GM20431 (cell line): ENCODE measurements around the gene BUB1B.

Source experiments
- in situ Hi-C: fragments of 300-500 bp; cut with MseI, MboI; formaldehyde crosslinking; loops from one replicate; pipeline ENCODE4 v1.15.0; 2020; ENCODE audit warnings: low sequenced_read_pairs; ENCODE audit not compliant: unreplicated experiment

Gene BUB1B

DNA sequence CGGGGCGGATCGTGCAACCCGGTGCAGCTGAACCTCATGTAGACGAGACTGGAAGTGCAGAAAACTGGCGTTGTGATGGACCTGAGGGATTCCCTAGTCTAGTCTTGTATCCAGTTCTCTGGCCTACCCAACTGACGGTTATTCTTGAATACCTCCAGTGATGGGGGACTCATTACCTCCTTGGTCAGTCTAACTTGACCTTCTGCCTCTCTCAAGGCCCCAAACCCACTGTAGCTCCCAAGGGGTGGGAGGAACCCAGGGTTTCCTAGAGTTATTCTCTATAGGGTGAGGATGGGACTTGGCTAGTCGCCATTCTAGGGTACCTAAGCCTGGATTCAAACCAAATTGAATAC is 89.4 kb downstream of the BUB1B start:
- in situ Hi-C loops: loop anchor here (25.0 kb wide), 1 partner anchor 213 kb away; the partner anchor contains the start of gene SRP14

DNA sequence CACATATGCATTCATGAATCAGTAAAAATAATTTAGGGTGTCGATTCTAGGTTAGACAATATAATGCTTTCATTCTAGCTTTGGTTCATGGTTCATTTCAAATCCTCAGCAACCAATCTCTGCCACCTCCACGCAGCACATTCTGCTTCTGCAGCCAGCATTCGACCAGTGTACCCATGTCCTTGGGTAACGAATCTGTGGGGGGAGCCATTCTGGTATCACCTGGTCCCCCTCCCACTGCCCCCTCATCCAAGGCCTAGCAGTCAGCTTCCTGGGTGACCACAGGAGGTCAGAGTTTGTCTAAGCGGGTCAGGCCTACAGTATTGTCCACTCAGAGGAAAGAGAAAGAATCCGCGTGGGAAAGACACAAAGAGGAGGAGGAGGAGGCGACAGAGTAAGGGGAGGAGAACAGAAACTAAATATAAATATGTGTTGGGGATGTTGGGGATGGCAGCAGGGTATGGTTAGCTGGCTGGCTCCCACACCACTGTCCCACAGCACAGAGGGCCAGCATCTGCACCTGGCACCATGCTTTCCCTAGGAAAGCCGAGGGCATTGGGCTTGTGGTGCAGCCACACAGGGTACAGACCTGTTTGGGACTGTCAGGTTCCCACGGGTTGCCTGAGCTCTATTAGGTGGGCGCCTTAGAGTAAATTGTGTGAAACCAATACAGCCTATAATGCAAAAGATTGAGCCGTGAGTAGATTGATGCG is 90.1 kb downstream of the BUB1B start:
- in situ Hi-C loops: loop anchor here (25.0 kb wide), 1 partner anchor 214 kb away; the partner anchor contains the start of gene SRP14

DNA sequence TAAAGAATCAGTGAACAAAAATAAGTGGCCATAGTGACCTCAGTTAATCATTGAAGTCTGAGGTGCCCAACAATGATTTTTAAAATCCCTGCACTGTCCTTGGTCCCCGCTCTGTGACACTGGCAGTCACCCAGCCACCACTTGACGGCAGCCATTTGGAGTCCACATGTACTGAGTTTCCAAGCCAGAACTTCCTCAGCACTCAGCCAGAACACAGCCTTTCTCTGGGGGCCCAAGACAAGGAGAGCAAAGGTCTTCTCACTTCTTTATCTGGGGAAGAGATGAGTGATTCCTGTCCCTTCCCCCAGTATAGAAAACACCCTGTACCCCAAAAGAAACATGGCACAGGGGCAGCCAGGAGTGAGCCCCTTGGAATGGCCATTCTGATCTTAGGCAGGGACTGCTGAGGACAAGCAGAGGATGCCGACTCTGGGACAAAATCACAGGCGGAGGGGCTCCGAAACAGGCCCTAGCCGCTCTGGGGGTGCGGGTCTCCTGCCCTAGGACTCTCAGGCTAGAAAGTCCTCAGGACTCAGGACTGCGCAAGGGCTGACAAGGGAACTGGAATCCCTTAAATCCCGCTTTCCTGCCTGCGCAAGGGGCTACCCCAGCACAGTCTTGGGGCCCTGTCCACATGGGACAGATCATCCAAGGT is 90.7 kb downstream of the BUB1B start:
- in situ Hi-C loops: loop anchor here (25.0 kb wide), 1 partner anchor 214 kb away; the partner anchor contains the start of gene SRP14

DNA sequence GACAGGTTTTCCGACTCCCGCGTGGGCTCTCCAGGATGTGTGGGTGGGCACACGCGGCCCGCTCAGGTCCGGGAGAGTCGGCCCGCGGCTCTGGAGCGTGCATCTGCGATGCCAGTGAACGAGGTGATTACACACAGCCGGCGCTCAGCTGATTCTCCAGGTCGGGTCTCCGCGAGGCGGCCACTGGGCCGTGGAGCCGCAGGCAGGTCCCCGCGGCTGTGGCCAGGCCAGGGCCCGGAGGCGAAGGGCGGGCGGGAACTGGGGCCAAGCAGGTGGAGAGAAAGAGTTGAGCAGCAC is 91.2 kb downstream of the BUB1B start:
- in situ Hi-C loops: loop anchor here (25.0 kb wide), 1 partner anchor 215 kb away; the partner anchor contains the start of gene SRP14

DNA sequence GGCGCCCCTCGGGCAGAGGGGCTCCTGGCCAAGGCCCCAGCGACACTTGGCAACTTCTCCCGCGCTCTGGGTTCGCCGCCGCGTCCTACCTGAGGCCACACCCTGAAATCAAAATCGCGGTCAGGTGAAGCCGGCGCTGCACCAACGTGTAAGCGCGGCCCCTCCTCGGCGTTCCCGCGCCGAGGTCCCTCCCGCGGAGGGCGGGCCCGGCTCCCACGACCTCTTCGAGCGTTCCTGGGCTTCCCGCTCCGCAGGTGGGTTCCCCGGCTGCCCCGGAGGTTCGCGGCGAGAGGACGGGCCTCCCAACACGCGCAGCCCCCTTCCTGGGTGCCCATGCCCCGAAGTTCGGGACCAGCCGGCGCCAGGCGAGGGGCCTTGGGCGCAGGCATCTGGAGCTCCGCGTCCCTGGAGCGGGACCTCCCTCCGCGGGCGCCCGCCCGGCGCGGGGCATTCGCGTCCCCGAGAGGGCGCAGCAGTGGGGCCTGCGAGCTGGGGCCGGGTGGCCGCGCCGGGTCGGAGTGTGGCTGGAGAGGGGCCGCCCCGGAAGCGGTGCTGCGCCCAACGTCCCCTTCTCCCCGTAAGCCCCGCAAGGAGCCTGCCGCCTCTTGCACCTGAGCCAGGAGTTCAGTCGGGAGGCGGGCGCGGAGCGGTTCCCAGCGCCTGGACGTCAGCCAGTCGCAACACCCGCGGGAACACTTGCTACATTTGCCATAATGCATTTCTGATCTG is 91.7 kb downstream of the BUB1B start:
- in situ Hi-C loops: loop anchor here (25.0 kb wide), 1 partner anchor 215 kb away; the partner anchor contains the start of gene SRP14

DNA sequence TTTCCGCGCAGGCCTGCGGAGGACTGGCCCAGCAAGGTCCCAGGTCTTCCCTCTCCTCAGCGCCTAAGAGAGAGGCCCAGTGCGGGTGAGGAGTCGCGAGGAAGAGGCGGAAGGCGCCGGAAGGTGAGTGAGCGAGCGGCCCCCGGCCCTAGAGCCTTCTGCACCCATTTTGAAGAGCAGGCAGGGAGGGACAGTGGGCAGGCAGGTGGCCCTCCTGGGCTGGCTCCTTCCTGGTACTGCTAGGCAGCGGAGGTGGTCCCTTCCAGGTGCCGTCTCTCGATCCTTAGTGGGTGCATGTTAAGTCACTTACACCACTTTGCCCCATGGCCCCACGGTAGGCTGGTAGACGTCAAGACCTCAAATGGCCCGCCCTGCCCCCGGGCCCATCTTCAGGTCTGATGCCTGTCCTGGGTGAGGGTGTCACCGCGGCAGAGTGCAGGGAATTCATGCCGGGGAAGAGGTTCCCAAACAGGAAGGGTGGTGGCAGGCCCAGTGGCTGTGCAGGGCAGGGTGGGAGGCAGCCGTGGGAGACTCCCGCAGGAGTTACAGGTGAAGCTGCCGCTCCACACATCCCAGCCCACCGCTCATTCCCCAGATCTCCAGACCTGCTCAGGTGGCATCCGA is 92.4 kb downstream of the BUB1B start:
- in situ Hi-C loops: loop anchor here (25.0 kb wide), 1 partner anchor 216 kb away; the partner anchor contains the start of gene SRP14

DNA sequence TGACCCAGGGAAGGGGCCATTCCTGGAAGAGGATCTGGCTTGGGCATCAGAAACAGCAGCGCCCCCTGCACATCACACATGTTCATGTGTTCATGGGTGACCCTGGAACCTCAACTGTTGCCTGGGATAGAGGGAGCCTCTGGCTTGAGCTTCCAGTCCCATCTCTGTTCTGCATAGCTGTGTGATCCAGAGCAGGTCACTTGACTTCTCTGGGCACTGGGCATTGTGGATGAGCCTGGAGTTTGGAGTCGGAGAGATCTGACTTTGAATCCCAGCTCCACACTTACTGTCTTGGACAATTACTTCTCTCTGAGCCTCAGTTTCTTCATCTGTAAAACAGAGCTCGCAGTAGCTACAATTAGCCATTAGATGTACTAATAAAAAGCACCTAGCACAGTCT is 93.6 kb downstream of the BUB1B start:
- in situ Hi-C loops: loop anchor here (25.0 kb wide), 1 partner anchor 217 kb away; the partner anchor contains the start of gene SRP14

DNA sequence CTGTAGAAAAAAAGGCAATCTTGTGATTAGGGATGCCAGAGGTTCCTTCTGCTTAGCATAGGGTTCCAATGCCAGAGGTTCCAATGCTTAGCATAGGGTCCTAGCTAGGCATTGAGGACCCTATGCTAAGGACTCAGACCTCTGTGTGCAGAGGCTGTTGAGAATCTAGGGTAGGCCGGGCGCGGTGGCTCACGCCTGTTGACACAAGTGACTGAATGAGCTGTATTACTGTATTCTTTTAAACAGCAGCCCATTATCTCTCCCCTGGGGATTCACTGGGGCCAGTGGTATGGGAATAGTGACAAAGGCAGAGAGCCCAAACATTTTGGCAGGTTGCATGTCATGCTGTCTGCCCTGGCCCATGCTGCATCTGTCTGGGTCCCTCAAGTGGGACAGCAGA is 94.2 kb downstream of the BUB1B start:
- in situ Hi-C loops: loop anchor here (25.0 kb wide), 1 partner anchor 218 kb away; the partner anchor contains the start of gene SRP14

DNA sequence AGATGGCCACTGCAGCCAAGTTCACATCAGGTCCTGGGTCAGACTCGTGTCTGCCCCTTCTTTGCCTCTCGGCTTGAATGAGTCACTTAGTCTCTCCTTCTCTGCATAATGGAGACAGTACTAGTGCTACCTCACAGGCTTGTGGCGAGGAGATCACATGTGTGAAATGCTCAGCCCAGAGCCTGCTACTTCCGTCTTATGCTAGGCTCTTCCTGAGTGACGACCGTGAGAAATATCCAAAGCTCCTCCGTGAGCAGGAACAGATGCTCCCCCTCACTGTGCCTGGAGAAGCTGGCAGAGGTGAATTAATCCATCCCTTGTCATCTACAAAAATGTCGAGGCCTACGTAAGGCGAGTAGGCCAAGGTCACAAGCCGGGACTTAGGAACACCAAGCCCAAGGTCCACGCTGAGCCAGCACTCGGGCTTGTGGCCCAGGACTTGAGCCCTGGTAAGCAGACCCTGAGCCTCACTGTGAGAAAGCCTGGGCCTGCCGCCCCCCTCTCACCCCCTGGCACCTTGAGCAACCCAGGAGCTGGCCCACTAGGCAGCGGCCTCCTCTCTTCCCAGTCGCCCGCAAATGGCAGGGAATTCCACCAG is 95.9 kb downstream of the BUB1B start:
- in situ Hi-C loops: loop anchor here (25.0 kb wide), 1 partner anchor 219 kb away; the partner anchor contains the start of gene SRP14

DNA sequence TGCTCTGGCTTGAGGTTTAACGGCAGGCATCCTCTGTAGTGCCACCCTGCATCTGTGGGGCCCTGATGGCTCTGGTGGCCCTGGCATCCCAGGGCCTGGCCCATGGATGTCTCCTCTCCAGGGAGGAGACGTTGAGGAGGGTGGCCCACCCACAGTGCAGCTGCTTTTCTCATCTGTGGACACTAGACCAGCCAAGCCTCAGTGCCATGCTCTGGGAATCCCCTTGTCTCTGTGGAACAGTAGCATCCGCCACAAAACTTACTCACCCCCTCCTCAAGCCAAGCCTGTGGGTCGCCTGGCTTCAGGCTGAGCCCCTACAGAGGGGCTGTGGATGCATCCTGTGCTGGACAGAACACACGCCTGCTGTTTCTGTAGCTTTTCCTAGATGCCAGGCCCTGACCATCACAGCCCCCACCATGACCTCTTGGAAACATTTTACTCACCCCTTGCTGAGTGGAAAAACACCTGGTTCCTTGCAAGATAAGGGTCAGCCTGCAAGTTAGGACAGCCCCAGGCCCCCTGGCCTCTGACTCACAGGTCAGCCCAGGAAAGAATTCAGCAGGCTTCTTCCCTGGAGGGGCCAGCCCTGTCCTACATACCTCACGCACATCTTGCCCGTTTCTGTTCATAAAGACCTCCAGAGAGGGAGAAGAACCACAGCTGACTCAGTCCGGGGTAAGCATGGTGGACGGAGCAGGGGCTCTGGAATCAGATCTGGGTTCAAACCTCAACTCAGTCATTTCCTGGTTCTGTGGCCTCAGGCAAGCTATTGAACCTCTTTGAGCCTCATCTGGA is 97.0 kb downstream of the BUB1B start:
- in situ Hi-C loops: loop anchor here (25.0 kb wide), 1 partner anchor 221 kb away; the partner anchor contains the start of gene SRP14

DNA sequence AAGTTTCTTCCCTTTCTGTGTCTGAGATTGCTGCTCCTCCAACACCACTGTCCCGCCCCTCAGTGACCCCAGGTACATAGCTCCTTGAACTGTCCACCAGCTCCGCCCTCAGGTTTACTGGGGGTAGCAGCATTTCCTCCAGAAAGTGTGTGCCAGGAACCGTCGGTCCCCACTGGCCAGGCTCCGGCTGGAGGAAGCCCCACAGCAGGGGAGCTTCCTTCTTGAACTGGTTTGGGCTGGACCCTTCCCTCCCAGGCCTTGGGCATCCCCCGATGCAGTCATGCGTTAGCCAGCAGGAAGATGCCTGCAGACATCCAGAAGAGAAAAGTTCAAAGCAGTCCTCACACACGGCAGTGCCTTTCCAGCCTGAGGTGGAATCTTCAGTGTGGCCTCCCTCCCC is 97.7 kb downstream of the BUB1B start:
- in situ Hi-C loops: loop anchor here (25.0 kb wide), 1 partner anchor 221 kb away; the partner anchor contains the start of gene SRP14

DNA sequence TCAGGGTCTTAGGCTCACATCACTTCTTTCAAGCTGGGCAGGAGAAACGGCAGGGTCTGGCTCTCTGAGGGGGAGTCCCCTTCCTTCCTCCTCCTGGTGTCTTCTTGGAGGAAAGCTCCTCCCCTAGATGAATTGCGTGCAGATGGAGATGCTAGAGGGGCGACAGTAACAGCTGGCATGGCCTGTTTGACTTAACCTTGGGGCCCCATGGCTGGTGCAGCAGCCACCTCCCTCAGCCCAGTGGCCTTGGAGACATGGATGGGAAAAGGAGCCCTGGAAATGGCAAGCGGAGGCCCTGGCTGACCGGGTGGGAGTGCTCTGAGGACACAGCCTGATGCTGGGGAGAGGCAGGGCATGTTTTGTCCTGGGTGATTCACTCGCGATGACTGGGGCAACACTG is 98.2 kb downstream of the BUB1B start:
- in situ Hi-C loops: loop anchor here (25.0 kb wide), 1 partner anchor 222 kb away; the partner anchor contains the start of gene SRP14

DNA sequence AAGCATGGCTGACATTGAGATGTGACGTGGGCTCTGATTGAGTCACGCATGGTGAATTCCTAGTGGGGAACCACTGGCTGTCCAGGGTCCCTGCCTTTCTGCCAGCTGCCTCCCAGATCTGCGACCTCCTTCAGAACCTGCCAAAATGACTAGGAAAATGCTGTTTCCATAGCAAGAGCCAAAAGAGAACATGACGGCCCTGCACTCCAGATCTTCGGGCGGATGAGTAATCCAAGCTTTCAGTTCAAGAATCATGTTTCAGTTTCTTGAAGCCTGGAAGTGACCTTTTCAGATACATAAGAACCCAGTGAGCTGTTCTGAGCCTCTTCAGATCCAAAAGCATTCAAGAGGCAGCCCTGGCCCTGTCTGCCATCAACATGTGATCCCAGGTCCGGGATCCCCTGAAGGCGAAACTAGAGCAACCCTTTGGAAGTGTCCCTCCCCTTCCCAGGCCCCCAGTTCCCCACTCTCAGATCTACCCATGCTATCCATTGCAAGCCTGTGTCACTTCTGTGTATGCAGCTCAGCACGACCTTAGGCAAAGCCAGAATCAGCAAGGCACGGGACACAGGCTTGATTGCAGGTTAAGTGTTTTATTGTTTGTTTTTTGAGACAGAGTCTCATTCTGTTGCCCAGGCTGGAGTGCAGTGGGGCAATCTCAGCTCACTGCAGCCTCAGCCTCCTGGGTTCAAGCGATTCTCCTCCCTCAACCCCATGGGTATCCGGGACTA is 102.3 kb downstream of the BUB1B start:
- in situ Hi-C loops: loop anchor here (25.0 kb wide), 1 partner anchor 226 kb away; the partner anchor contains the start of gene SRP14

DNA sequence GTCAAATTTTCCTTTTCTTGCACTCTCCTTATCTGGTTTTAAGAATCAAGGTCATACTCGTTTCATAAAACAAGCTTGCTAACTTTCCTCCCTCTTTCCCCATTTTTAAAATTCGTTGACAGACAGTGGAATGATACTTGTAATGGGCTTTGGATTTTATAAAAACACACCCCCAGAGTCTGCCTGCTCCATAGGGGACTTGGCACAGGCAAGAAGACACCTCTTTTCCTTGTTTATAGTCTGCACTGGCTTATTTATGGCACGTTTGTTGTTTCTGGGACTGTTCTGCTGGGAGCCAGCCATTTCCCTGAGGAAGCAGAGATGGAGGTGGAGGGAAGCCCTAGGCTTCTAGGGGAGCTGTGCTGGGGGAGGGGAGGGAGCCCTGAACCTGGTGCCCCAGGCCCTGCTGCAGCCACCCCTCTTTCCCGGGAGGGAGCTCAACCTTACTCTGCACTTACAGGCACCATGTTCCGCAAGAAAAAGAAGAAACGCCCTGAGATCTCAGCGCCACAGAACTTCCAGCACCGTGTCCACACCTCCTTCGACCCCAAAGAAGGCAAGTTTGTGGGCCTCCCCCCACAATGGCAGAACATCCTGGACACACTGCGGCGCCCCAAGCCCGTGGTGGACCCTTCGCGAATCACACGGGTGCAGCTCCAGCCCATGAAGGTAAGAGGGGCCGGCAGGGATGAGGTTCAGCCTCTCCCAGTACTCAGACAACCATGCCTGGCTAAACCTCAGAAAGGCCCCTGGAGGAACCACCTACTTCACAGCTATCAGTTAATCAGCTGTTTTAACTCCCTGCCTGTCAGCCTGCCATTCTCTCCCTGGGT is 103.7 kb downstream of the BUB1B start:
- in situ Hi-C loops: loop anchor here (25.0 kb wide), 1 partner anchor 227 kb away; the partner anchor contains the start of gene SRP14

DNA sequence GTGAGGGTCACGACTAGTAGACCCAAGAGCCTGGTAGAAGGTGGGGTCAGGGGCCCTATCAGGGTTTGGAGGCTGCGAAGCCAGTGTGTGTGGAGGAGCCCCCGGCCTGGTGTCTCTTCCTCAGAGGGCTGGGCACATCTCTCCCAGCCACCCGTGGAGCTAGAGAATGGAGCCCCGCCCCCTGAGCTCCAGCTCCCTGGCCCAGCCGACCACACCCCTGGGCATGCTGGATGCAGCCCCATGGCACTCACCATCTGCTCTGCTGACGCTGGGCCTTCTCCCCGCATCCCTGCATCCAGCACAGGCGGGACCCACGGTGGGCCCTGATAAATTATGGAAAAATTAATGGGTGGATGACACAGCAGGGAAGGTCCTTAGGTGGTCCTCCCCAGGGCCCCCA is 104.5 kb downstream of the BUB1B start:
- in situ Hi-C loops: loop anchor here (25.0 kb wide), 1 partner anchor 228 kb away; the partner anchor contains the start of gene SRP14

DNA sequence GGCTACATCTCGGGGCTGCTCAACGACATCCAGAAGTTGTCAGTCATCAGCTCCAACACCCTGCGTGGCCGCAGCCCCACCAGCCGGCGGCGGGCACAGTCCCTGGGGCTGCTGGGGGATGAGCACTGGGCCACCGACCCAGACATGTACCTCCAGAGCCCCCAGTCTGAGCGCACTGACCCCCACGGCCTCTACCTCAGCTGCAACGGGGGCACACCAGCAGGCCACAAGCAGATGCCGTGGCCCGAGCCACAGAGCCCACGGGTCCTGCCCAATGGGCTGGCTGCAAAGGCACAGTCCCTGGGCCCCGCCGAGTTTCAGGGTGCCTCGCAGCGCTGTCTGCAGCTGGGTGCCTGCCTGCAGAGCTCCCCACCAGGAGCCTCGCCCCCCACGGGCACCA is 105.0 kb downstream of the BUB1B start:
- in situ Hi-C loops: loop anchor here (25.0 kb wide), 1 partner anchor 229 kb away; the partner anchor contains the start of gene SRP14

DNA sequence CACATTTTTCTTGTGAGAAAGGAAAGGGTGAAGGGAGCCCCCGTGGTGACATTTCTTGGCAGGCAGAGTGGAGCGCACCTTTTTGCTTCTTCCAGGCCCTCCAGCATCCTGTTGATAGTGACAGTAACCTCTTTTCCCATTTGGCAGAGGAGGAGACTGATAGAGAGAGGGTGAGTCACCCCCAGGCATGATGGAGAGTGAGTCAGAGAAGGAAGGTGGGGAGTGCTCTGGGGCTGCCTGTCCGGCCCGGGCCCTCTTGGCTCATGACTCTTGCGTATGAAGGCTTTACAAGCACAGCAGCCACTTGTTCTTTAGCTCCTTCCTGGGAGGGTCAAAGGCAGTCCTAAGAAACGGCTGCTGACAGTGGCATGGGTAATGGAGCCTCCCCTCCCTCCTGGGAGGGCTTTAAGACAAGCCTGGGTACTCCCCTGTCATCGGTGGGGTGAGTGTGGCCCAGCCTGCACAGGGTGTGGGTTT is 106.0 kb downstream of the BUB1B start:
- in situ Hi-C loops: loop anchor here (25.0 kb wide), 1 partner anchor 230 kb away; the partner anchor contains the start of gene SRP14
